VCaP (cell line): ENCODE results near the gene GAK.
A peak's percentile ranks its signal among the peaks of the same experiment; 100 is the strongest.
"Not testable (repeated sequence)": the region's sequence is repeated elsewhere in the genome, so short reads cannot be mapped to it uniquely, and the experiment has no call there.

ENCODE experiments used
- H3K27ac ChIP-seq: fragments of 450-650 bp; 2 replicates; pipeline ENCODE4 v1.5.1; 2017
- TF ChIP-seq, protein P1 (sequence below): fragments of 450-650 bp; conservative IDR thresholded peaks from 2 replicates; pipeline ENCODE4 v1.5.1; 2017; ENCODE audit warnings: mild to moderate bottlenecking, moderate library complexity

Gene GAK

DNA sequence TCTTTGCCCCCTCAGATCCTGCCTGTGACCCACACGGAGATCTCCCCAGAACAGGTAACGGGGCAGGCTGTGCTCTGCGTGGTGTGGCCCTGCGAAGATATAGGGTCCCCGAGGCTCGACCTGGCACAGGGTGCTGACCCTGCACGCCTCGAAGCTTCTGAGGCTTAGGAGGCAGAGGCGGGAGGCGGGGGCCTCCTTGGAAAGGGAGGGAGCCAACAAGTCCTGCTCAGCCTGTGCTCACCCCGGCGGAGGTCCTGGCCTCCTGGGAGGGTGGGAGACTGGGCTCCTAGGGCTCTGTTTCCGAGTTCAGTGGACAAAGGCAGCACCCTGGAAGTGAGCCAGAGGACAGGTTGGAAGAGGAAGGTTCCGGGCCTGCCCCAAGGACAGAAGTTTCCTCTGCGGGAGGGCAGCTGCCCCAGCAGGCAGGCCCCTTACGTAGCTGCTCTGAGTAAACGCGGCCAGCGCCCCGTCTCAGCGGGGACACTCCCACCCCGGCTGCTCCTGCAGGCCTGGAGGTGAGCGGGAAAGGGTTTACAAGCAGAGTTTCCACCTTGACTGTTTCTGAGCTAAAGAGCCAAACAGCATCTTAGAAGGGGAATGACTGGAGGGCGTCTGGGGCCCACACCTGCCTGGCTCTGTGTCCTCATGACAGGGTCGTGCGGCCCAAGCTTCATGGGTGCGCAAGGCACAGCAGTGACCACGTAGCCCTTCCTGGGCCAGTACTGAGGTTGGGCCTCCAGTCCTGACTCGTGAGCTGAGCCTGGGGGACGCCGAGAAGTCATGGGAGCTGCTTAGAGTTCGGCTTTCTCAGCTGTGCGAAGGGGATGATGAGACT lies 16.2 kb upstream of the GAK start:
- H3K27ac ChIP-seq = no peak overlapping the region
- TF ChIP-seq, protein P1, sequence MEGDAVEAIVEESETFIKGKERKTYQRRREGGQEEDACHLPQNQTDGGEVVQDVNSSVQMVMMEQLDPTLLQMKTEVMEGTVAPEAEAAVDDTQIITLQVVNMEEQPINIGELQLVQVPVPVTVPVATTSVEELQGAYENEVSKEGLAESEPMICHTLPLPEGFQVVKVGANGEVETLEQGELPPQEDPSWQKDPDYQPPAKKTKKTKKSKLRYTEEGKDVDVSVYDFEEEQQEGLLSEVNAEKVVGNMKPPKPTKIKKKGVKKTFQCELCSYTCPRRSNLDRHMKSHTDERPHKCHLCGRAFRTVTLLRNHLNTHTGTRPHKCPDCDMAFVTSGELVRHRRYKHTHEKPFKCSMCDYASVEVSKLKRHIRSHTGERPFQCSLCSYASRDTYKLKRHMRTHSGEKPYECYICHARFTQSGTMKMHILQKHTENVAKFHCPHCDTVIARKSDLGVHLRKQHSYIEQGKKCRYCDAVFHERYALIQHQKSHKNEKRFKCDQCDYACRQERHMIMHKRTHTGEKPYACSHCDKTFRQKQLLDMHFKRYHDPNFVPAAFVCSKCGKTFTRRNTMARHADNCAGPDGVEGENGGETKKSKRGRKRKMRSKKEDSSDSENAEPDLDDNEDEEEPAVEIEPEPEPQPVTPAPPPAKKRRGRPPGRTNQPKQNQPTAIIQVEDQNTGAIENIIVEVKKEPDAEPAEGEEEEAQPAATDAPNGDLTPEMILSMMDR = no peak

- no peak overlapping the region for H3K27ac ChIP-seq
- TF ChIP-seq, protein P1 = no peak
These were observed 15.4 kb upstream of the GAK start for GRCh38 chr4:947491-947971.

- H3K27ac ChIP-seq = no peak overlapping the region
These were observed 14.7 kb upstream of the GAK start for GRCh38 chr4:946517-947471.

DNA sequence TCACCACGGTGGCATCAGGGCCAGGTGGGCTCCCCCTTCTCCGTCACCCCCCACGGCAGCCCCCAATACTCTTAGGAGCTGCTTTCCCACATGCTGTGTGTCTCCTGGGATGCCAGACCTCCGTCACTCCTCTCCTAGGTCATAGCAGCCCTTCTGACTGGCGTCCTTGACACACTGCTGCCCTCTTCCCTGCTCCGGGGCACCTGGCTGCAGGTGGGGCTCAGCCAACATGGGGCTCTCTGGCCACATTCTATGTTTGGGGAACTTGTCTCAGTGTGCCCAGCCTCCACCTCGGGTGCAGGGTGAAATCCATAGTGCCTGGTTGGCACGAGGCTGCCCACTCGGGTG lies 14.0 kb upstream of the GAK start:
- TF ChIP-seq, protein P1 = no peak
- no peak overlapping the region for H3K27ac ChIP-seq

More at GRCh38 chr4:946517-947471, 14.7 kb upstream of the GAK start:
- TF ChIP-seq, protein P1 = no peak

DNA sequence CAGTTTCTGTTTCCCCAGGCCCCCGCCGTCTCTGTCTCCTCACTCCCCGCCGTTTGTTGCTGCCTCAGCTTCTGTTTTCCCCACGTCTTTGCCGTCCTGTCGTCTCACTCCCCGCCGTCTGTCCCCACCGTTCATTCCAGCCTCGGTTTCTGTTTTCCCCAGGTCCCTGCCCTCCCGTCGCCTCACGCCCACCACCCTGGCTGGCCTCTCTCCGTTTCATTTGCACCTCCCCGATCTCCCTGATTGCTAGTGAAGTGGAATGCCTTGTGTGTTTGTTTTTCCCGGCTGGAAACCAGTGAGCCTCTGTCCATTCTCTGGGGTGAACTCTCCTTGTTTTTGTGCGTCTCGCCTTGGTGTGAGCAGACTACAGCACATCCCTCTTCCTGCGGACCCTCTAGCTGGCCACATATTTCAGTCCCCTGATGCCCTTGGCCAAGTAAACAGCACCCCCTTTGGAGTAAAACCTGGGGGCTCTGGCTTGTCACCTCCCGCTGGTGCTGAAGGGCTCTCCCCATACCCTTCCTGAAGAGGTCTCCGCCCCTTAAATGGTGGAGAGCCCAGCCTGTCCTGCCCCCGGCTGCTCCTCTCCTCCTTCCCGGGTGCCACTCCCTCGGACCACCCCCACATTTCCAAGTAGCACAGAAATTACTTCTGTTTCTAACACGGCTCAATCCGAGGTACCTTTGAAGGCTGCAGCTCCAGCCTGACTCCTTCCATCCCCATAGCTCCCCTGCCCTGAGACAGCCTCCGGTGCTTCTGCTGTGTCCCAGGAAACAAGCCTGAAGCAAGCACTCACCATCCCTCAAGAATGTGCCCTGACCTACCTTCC lies 13.4 kb upstream of the GAK start:
- no peak overlapping the region for H3K27ac ChIP-seq
- TF ChIP-seq, protein P1 = no peak

GRCh38 chr4:939508-939907 lies 7.4 kb upstream of the GAK start:
- not testable (repeated sequence) for H3K27ac ChIP-seq

- TF ChIP-seq, protein P1 = peak; percentile 21; the same call in 1 of the 2 replicates
- H3K27ac ChIP-seq = peak overlapping the region; percentile 85
These were observed 576 bp upstream of the GAK start for GRCh38 chr4:932713-933070.
